Chondrocyte (in vitro differentiated cells): Measurements from ENCODE around the gene SPIRE1. TPM values are rescaled to one million over a fixed set of nuclear protein-coding genes. Genes with fewer than 3 reads are reported as not detected.

ENCODE experiments used
- DNase-seq: peaks from one replicate; pipeline ENCODE4 v3.0.0; 2021; ENCODE audit warnings: mixed read lengths, low spot score
- H3K27ac Mint-ChIP-seq: one replicate; pipeline ENCODE4 v1.8.0; 2021; ENCODE audit warnings: mild to moderate bottlenecking, moderate library complexity, mixed read lengths; ENCODE audit not compliant: unreplicated experiment
- H3K27me3 Mint-ChIP-seq: 2 replicates; pipeline ENCODE4 v1.8.0; 2021; ENCODE audit warnings: low read depth, mixed read lengths
- H3K36me3 Mint-ChIP-seq: 2 replicates; pipeline ENCODE4 v1.8.0; 2021; ENCODE audit warnings: low read depth, mixed read lengths
- H3K4me1 Mint-ChIP-seq: 2 replicates; pipeline ENCODE4 v1.8.0; 2021; ENCODE audit warnings: low read depth, mild to moderate bottlenecking, mixed read lengths
- H3K4me3 Mint-ChIP-seq: one replicate; pipeline ENCODE4 v1.8.0; 2021; ENCODE audit warnings: mild to moderate bottlenecking, moderate library complexity, mixed read lengths; ENCODE audit not compliant: unreplicated experiment
- H3K9me3 Mint-ChIP-seq: 2 replicates; pipeline ENCODE4 v1.8.0; 2021; ENCODE audit warnings: low read depth, mixed read lengths
- CTCF ChIP-seq: fragments of 200-600 bp; sonication (generic); IDR thresholded peaks from 2 replicates; pipeline ENCODE4 v1.5.0; 2021; ENCODE audit warnings: antibody characterized with exemption, mild to moderate bottlenecking, moderate library complexity
- total RNA-seq: library from RNA; stranded (reverse); gene quantifications from 3 replicates; pipeline ENCODE4 v1.2.1, GENCODE V29; 2021

Gene SPIRE1
- total RNA-seq, 1 donor from 2014 or later, result 57.8 TPM

- no peak overlapping the region for H3K4me3 Mint-ChIP-seq
- H3K27me3 Mint-ChIP-seq, result no peaks in the 10 kb centered on the region
- H3K9me3 Mint-ChIP-seq, result peaks cover 1% of the 10 kb centered on the region
- no peak for TF ChIP-seq CTCF
- DNase-seq, result no peak
- peaks cover 28% of the 10 kb centered on the region for H3K4me1 Mint-ChIP-seq
- H3K27ac Mint-ChIP-seq, result peak overlapping the region; percentile 73
- H3K36me3 Mint-ChIP-seq, result no peaks in the 10 kb centered on the region
These were observed 42.2 kb downstream of the SPIRE1 start for GRCh38 chr18:12615748-12616147.

GRCh38 chr18:12608301-12608700, 49.6 kb downstream of the SPIRE1 start:
- no peaks in the 10 kb centered on the region for H3K27me3 Mint-ChIP-seq
- H3K4me3 Mint-ChIP-seq, result peak overlapping the region; percentile 24
- peak overlapping the region; percentile 98 for H3K27ac Mint-ChIP-seq
- TF ChIP-seq CTCF, result no peak
- DNase-seq, result no peak
- peaks cover 83% of the 10 kb centered on the region for H3K4me1 Mint-ChIP-seq
- H3K36me3 Mint-ChIP-seq, result no peaks in the 10 kb centered on the region
- H3K9me3 Mint-ChIP-seq, result no peaks in the 10 kb centered on the region

GRCh38 chr18:12606592-12607315, 51.2 kb downstream of the SPIRE1 start:
- no peaks in the 10 kb centered on the region for H3K27me3 Mint-ChIP-seq
- H3K4me3 Mint-ChIP-seq, result peak overlapping the region; percentile 1
- H3K4me1 Mint-ChIP-seq, result peaks cover 88% of the 10 kb centered on the region
- peak overlapping the region; percentile 98 for H3K27ac Mint-ChIP-seq
- no peak for DNase-seq
- H3K36me3 Mint-ChIP-seq, result no peaks in the 10 kb centered on the region
- TF ChIP-seq CTCF, result no peak
- H3K9me3 Mint-ChIP-seq, result no peaks in the 10 kb centered on the region

- peak; percentile 55 for TF ChIP-seq CTCF
- H3K4me1 Mint-ChIP-seq, result peaks cover 84% of the 10 kb centered on the region
- H3K4me3 Mint-ChIP-seq, result no peak overlapping the region
- DNase-seq, result no peak
- H3K36me3 Mint-ChIP-seq, result no peaks in the 10 kb centered on the region
- H3K9me3 Mint-ChIP-seq, result no peaks in the 10 kb centered on the region
- no peaks in the 10 kb centered on the region for H3K27me3 Mint-ChIP-seq
- H3K27ac Mint-ChIP-seq, result peak overlapping the region; percentile 76
These were observed 53.4 kb downstream of the SPIRE1 start for GRCh38 chr18:12604445-12605007.

- DNase-seq, result no peak
- Mint-ChIP-seq H3K27ac (peak overlapping the region; percentile 78), H3K36me3 (no peaks in the 10 kb centered on the region), H3K4me3 (no peak overlapping the region), H3K9me3 (no peaks in the 10 kb centered on the region), H3K27me3 (no peaks in the 10 kb centered on the region), H3K4me1 (peaks cover 84% of the 10 kb centered on the region)
- no peak for TF ChIP-seq CTCF
These were observed 57.9 kb downstream of the SPIRE1 start for GRCh38 chr18:12599966-12600365.
